NCI-H774 (cell line): ENCODE results near the gene CFAP45.

Experiments used
- DNase-seq: peaks from one replicate; lab custom pipeline; 2025; lab: John Stamatoyannopoulos, UW

CFAP45 gene

DNA sequence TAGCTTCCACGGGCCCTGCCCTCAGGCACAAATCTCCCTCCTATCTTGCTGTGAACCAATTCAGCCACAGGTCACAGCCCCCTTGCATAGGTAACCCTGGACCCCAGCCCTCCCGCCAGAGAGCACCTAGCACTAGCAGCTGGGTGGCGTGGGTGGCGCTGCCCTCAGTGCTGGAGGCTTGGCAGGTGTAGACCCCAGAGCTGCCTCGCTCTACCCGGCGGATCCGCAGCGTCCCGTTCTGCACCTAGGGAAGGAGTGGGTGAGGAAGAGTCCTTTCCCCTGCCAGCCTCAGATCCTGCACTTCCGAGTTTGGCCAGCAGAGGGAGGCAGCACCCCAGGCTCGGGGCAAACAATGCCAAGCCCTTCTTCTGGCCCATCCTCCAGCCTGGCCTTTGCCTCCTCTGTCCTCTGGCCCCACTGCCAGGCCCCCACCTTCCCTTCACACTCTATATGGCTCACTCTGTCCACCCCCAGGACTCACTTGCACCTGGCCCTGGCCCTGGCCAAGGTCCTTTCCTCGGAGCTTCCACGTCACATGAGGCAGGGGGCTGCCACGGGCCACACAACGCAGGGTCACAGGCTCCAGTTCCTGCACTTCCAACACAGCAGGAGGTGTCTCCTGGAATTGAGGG lies 36.4 kb upstream of the CFAP45 start:
- DNase-seq, result no peak

DNA sequence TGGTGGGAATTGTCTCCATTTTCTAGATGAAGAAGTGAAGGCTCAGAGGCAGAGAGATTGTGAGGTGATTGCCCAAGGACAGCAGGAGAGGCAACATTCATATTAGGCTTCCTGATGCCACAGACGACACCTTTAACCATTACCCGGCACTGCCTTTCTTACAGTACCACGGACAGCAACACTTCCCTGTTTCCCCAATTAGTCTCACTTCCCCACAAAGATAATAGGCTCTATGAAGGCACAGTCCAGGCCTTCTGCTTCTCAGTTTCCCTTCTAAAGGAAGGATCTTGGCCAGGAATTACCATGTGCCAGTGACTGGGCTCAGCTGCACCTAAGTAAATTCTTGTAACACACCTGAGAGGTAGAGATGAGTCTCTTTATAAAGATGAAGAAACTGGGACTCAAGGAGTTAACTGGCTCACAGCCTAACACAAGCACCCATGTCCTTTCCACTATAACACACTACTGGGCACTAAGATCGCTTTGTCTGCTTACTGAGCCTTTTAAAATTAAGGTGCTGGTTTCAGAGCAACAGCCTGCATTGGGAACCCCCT lies 35.8 kb upstream of the CFAP45 start:
- no peak for DNase-seq

DNA sequence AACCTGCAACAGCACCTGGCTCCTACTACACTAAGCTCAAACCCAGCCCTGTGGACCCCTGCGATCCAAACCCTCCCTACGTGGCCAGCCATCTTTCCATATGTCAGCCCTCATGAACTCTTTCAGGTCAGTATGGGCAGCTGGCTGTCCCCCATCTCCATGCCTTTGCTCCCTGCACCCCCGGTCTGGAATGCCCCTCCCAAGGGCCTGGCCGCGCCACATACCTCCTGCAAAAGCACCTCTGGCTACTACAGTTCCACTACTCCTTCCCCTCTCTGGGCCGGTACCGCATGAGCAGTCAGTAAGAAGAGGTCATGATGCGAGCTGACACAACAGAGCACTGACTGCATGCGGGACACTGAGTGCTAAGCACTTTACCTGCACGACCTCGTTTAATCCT lies 35.3 kb upstream of the CFAP45 start:
- DNase-seq, result no peak

DNA sequence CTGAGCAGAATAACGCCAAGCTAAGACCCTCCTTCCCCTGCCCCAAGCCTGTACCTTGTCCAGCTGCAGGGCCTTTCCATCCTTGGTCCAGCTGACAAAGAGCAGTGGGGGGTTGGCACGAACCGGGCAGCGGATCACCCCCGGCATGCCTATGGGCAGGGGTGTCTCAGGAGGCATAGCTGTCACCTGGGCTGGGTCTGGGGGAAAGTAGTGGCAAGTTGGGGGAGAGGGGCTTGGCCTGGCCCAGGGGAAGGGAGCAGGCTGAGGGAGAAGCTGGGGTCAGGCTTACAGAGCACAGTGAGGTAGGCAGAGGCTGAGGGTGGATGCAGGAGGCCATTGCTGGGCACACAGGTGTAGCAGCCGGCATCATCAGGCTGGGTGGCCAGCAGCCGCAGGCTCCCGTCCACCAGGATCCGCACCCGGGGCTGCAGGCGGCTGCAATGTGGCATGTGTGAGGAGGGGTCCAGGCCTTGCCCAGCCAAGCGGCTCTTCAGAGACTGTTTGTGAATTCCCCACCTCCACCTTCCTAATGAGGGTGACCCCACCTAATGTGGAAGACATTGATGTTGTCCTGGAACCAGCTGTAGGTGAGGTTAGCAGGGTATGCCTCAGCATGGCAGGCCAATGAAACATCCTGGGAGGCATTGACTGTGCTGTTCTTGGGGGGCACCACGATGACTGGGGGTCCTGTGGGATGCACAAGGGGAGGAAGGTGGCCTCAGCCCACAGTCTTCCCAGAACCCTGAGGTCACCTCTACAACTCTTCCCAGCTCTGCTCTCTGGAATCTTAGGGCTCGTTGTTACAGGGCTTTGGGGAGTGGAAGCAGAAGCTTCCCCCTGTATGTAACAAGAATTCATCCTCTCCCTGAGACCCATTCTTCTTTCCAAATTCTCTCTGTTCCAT lies 34.4 kb upstream of the CFAP45 start:
- DNase-seq, result no peak

DNA sequence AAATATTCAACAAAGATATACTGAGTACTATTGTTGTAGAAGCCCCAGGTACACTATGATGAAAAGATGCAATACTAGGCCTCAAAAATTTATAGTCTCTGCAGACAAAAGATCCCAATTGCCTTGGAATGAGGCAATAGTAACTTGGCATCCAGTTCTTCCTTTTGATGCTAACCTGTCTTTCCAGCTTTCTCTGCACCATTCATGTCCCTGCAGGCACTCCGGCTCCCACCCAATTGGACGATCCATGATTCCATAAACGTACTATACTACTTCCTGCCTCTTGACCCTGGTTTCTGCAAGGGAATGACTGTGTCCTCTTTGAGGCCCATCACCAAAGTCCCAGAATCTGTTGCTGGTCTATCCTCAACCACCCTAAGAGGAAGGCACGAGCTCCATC lies 33.4 kb upstream of the CFAP45 start:
- no peak for DNase-seq

DNA sequence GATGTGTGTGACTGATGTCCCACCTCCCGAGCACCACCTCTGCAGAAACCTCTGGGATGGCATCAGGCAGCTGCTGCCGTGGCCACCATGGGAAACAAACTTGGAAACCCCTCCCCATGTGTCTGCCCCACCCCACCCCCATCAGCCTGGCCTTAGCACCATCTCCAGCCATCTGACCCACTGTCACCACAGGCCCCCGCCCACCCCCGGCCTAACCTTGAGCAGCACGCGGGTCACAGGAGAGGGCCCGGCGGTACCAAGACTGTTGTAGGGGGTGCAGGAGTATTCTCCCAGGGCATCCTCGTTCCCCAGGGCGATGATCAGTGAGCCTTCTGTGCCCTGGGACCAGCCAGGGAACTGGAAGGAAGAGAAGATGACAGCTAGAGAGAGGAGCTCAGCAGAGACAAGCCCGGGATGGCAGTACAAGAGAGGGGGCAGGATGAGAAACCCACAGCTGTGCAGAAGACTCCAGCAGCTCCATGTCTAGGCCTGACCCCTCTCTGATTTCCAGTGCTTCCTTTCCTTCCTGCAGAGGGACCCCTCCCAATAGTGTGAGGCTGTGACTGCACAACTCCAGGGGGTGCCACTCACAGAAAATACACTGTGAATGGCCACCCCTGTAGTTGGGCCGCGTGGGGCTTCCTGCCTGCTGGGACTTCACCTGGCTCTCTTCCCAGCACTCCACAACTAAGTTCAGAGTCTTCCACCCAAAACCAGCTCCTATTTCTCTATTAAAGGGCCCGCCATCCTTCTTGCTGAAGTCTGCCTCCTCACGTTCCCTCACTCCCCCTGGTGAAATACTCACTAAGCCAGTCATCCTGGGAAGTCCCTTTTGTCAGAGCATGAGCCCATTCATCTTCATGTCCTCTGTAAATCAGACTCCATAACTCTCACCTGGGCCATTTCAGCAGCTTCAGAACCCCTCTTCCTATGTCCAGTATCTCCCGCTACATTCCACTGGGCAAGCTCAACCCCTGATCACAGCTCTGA lies 32.6 kb upstream of the CFAP45 start:
- DNase-seq, result no peak

DNA sequence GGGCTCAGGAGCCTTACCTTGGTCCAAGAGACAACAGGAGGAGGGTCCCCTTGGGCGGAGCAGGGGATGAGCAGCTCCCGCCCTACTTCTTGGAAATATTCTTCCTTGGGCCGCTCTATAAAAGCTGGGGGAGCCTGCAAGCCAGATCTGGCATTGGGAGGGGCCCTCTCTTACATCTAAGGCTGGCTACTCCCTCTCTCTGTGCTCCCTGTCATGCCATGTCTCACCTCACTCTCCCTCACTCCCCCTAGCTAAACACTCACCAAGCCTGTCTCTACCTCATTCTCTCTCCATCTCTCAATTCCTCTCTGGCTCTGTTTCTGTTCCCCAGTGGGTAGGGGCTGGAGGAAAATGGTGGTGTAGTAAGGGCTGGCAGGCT lies 31.8 kb upstream of the CFAP45 start:
- no peak for DNase-seq

DNA sequence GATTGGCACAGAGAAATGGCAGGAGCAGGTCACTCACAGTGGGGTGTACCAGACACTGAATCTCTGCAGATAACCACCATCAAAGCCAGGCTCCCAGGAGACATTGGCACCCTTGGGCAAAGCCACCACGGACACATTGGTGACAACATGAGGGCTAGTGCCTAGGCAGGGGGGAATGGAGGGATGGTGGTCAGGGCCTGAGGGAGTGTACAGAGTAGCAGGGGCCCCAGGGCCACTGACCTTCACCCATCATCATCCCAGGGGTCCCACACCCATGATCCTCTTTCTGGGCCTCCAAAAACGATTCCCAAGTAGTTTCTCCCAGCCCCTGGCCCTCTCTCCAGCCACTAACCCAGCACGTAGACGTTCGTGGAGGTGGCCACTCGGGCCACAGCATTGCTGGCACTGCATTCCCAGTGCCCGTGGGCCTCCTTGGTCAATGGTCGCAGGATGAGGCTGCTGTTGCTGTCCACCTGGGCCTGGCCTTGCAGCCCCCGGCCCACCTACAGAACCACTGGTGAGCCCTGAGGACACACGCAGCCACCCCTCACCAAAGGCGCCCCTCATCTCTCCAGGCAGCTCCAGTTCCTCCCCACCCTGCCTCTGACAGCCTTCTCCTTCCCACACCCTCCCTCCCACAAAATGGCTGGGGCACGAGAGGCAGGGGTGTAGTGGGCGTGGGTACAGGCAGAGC lies 31.3 kb upstream of the CFAP45 start:
- no peak for DNase-seq

DNA sequence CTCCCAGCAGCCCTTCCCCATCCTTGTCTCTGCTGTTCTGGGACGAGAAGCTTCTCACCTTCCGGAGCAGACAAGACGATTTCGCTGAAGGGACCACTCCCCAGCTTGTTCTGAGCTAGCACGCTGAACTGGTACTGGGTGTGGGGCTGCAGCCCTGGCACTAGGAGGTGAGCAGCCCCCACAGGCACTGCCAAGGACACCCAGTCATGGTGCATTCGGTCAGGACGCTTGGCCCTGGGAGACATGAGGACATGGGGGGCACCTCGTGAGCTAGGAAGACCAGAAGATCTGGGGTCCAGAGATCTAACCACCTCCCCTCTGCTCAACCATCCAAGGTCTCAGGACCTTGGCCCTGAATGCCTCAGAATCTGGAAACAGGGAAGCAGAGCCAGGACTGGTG lies 30.7 kb upstream of the CFAP45 start:
- no peak for DNase-seq

DNA sequence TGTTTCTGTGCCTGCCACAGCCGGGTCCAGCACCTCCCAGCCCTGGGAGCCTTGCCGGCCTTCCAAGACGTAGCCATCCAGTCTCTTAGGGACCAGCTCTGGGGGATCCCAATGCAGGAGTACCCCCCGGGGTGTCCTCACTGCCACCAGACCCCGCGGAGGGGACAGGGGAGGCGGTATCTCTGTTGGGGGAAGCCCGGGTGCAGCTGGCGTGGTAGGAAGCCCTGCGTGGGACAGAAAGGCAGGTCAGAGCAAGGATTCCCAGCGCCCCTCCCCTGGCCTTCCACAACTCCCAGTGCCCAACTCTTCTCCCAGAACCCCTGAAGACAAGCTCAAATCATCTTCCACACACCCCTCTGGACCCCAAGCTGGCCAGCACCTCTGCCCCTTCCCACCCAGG lies 30.3 kb upstream of the CFAP45 start:
- no peak for DNase-seq

DNA sequence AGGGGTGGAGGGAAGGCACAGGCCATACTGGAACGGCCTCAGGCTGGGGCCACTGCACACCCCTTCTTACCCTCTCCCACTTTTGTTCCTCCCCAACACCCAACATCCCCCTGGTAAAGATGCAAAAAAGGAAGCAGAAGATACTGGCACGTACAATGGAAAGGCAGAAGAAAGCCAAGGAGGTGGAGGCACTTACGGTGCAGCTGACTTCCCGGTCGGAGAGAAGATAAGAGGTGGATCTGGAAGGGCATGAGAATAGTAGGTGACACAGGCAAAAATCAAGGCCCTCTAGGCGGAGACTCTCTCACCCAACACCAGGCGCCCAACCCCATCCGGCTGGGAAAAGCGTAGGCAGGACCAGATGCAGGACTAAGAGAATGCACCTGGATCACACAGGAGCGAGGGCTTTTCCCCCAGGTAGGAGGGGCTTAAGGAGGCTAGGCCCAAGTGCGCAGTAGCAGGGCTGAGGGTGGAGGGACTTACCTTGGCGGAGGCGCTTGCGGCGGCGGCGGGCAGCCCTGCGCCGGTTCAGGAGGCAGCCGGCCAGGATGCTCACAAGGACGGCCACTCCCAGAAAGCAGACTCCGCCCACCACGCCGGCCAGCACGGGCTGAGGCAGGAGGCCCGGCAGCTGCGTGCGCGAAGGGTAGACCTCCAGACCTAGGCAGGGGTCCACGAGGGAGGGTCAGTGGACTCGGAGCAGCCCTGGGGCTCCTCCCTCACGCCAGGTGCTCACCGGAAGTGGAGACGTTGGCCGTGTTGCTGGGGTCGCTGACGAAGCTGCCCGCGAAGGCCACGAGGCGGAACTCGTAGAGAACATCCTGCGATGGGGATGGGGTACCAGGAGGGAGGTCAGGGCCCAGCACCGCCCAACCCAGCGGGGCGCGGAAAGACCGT lies 29.4 kb upstream of the CFAP45 start:
- DNase-seq, result peak; percentile 29

DNA sequence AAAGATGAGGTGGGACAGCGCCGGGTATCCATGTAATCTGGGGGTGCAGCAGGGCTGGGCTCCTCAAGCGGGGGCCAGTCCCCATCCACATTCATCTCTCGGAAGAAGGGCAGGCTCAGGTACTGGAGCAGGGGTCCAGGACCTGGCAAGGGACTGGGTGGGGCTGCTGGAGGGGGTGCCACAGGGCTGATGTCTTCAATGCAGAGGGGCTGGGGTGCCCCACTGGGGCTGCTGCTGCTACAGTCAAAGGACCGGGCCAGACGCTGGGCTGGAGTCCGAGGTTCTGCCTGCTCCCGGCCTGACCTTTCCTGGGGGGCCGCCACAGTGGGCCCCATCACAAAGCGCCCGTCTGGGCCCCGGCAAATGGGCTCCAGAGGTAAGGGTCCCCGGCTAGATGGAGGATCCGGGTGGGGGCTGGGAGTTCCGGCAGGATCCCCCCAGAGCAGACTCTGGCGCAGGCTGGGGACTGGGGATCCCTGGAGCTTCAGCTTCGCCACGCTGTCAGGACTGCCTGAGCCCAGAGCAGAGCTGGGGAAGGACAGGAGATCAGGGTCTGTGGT lies 28.6 kb upstream of the CFAP45 start:
- DNase-seq, result no peak

DNA sequence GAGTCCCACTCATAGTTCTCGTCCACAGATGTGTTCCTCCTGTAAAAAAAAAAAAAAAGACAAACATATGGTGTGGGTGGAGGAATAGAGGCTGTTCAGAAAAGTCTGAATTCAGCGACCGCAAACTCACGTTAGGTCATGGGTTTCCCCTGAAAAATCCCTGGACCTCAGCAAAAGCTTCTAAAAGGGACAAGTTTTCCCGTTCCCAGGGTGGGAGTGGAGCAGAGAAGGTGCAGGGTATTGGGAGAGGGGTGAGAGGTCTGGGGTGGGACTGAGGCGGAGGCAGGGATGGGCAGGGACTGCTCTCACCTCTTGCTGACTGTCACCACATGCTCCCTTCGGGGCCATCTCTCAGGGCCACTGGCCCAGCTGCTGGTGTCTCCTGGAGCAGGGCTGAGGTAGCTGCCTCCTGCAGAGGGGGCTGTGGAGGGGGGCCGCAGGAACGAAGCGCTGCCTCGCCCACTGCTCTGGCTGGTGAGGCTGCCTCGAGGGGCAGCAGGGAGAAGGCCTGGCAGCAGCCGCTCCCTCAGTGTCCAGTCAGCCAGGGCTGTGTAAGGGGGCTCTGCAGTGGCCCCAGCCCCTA lies 28.0 kb upstream of the CFAP45 start:
- DNase-seq, result no peak

DNA sequence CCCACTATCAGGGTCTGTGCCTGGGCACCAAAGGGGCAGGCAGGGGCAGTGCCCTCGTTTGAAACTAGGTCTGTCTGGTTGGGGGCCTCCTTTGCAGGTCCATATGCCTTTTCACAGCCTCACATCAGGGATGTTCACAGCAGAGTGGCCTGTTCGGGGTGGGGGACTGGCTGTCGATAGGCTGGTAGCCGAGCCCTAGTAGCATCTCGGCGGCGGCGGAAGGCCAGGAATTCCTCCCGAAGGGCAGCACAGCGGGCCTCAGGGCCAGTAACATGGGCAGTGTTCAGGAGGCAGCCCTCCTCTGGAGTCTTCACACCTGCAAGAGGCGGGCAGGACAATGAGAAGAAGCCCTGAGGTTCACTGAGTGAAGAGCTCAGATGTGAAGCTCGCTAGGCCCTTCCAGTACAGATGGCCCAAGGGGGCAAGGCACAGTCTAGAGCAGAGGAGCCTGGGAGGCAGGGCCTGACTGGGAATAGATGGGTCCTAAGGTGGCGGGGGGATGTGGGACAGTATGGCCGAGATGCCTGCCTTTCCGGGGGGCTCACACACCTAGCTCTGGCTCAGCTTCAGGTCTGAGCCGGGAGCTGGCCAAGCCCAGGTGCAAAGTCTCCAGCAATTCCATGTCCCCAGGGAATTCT lies 27.4 kb upstream of the CFAP45 start:
- DNase-seq, result no peak

DNA sequence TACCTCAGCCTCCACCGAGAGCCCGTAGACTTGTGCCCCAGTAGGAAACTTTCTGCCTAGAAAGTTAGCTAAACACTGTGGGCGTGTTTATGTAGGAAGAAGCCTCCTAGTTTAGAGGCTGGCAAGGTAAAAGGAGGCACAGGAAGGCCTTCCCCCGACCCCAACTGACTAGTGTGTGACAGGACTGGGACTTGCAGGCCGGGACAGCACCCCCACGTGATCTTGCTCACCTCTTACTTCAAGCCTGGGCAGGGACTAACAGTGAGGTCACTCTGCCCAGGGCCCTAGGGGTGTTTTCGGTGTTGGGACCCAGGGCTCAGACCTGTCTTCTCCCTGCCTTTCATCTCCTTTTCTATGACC lies 25.7 kb upstream of the CFAP45 start:
- DNase-seq, result no peak

DNA sequence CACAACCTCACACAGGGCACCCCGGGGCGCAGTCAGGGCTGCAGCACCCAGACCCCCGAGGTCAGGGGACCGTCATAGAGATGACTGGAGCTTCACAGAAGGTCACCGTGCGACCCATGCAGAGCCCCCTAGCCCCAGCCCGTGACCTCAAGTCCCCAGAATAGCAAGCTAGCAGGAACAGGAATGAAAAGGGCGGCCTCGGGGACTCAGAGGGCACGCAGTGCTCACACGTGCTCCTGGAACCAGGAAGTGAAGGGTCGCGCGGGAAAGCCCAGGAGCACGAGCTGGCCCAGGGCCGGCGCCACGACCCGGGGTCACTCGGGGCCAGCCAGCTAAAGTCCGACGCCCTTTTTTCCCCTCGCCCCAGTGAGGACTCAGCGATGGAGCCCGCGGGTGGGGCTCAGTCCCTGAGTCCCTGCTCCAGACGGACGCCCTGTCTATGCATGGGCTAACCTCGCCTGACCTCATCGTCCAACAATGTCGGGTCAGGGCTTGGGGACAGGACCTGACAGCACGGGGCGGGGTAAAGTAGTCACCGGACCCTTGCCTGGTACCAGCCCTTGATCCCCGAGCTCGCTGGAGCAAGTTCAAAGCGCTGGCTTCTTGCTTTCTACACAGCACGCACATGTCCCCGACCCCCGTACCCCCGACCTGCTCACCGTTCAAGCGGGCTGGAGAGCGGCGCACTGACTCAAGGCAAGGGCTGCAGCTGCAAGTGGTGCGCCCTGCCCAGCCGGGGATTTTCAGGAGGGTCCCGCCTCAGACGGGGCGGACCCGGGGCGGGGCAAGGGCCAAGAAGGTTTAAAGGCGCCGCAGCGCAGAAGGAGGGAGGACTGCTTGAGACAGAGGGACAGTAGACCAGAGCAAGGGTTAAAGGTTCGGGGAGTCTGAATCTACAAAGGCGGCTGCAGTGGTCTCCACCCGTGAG lies 25.1 kb upstream of the CFAP45 start, which contains the start of gene TAGLN2:
Gene TAGLN2 (minus strand): TSS at position 717 of the 928 bp plus-strand sequence. CDS start 4,998 bp downstream, outside the sequence.
- DNase-seq, result peak; percentile 53

DNA sequence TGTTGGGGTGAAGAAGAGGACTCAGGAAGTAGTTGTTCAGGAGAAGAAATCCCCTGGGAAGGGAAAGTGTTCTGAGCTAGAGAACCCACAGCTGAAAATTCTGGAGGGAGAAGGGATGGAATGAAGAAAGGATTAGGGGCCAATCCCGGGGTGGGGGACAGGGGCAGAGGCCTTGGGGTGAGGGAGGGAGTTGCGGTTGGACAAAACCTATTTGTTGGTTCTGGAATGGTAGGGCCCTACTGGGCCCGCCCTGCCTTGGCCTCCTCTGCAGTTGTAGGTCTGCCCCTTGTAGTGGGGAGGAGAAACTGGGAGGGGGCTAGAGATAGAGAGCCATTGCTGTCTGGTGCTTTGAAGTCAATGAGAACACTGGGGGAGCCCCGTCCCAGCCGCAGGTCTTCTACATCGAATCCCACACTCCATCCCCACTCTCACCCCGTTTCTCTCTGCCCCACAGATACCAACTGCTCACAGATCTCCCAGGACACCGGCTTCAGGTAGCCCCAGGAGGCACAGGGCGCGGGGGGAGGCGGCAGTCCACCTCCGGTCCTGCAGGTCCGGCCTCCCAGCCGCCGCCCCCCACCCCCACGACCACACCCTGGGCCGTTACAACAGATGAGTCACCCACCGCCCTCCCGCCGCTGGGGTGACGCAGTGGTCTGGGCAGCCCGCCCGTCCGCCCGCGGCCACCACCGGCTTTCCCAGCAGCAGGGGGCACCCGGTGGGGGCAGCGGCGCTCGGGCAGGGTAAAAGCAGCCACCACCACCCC lies 24.2 kb upstream of the CFAP45 start:
- no peak for DNase-seq
